Breast epithelium (tissue), 4 donors: Measurements from ENCODE around the gene ADCY2. TPM values are rescaled to one million over a fixed set of nuclear protein-coding genes. Genes with fewer than 3 reads are reported as not detected.

Experiments
- DNase-seq, 2 donors: peaks; one replicate each; pipeline ENCODE4 v3.0.0-alpha.2; 2019; ENCODE audit warnings: low spot score in 2 of 2
- H3K27ac ChIP-seq, 2 donors: fragments of 200-600 bp; sonication (generic) in 1 of 2; one replicate each; pipeline ENCODE4 v1.5.1; 2016 to 2019; ENCODE audit warnings: mild to moderate bottlenecking in 1 of 2
- H3K27me3 ChIP-seq, 2 donors: fragments of 200-600 bp; sonication (generic) in 1 of 2; one replicate each; pipeline versions ENCODE4 v1.5.1 to v1.6.0; 2017 to 2019; ENCODE audit warnings: control low read depth in 1 of 2, mild to moderate bottlenecking in 1 of 2
- H3K36me3 ChIP-seq: fragments of 200-600 bp; one replicate; pipeline ENCODE4 v1.5.1; 2019
- H3K4me1 ChIP-seq, 2 donors: fragments of 200-600 bp; sonication (generic); one replicate each; pipeline ENCODE4 v1.5.1; 2016 to 2019; ENCODE audit warnings: control low read depth in 1 of 2
- H3K4me3 ChIP-seq, 3 donors: fragments of 200-600 bp; sonication (generic); 1 replicate in 2 of 3; 2 replicates in 1 of 3; pipeline ENCODE4 v1.5.1; 2016 to 2019; ENCODE audit warnings: mild to moderate bottlenecking in 3 of 3, moderate library complexity in 2 of 3
- H3K9me3 ChIP-seq, 2 donors: fragments of 200-600 bp; sonication (generic) in 1 of 2; one replicate each; pipeline ENCODE4 v1.5.1; 2016 to 2019; ENCODE audit warnings: control low read depth in 1 of 2
- CTCF ChIP-seq, 3 donors: fragments of 450-650 bp; IDR thresholded peaks; one replicate each; pipeline ENCODE4 v1.5.1; 2016 to 2017; ENCODE audit warnings: antibody characterized with exemption in 3 of 3, mild to moderate bottlenecking in 3 of 3, moderate library complexity in 3 of 3
- POLR2A ChIP-seq: fragments of 450-650 bp; IDR thresholded peaks from one replicate; pipeline ENCODE4 v1.6.1; 2016; ENCODE audit warnings: antibody characterized with exemption, mild to moderate bottlenecking, moderate library complexity
- POLR2AphosphoS5 ChIP-seq, 3 donors: sonication (generic); formaldehyde crosslinking; IDR thresholded peaks; one replicate each; pipeline ENCODE4 v1.6.1; 2017; ENCODE audit warnings: antibody characterized with exemption in 3 of 3
- intact Hi-C: fragments of 100-400 bp; cut with DNase I; formaldehyde crosslinking; loops from one replicate; pipeline ENCODE4 v1.15.1; 2023; ENCODE audit warnings: low total_unique reads
- total RNA-seq, 3 donors: library from RNA; depleted of rRNA; stranded (reverse); fragments of >200 nt; gene quantifications; one replicate each; pipeline ENCODE4 v1.1.0, GENCODE V29; 2016

The ADCY2 gene
- total RNA-seq, 3 donors from 2014 or later, result 3.8 to 30.1 (median 4.9) TPM

- Histone ChIP-seq H3K27ac (no peak overlapping the region), H3K36me3 (no peaks in the 10 kb centered on the region), H3K9me3 (no peaks in the 10 kb centered on the region), H3K4me3 (no peak overlapping the region), H3K4me1 (no peaks in the 10 kb centered on the region), H3K27me3 (no peaks in the 10 kb centered on the region)
- TF ChIP-seq CTCF (IDR thresholded peaks at IDR 0.05), result no peak
- no peak for TF ChIP-seq POLR2AphosphoS5 (IDR thresholded peaks at IDR 0.05)
- intact Hi-C loops, result no loop called here
- no peak for DNase-seq
These were observed 19.9 kb downstream of the ADCY2 start for GRCh38 chr5:7415587-7416535.

GRCh38 chr5:7418276-7418675 lies 22.3 kb downstream of the ADCY2 start:
- DNase-seq, result no peak
- H3K27ac ChIP-seq, result no peak overlapping the region
- no peaks in the 10 kb centered on the region for H3K9me3 ChIP-seq
- H3K27me3 ChIP-seq, result no peaks in the 10 kb centered on the region
- H3K4me1 ChIP-seq, result no peaks in the 10 kb centered on the region
- no peaks in the 10 kb centered on the region for H3K36me3 ChIP-seq
- intact Hi-C loops, result no loop called here
- no peak overlapping the region for H3K4me3 ChIP-seq
- no peak for TF ChIP-seq POLR2AphosphoS5 (IDR thresholded peaks at IDR 0.05)
- TF ChIP-seq POLR2A, result no peak
- TF ChIP-seq CTCF (IDR thresholded peaks at IDR 0.05), result no peak

- no peak overlapping the region for H3K27ac ChIP-seq
- H3K27me3 ChIP-seq, result no peaks in the 10 kb centered on the region
- H3K36me3 ChIP-seq, result no peaks in the 10 kb centered on the region
- H3K4me1 ChIP-seq, result no peaks in the 10 kb centered on the region
- intact Hi-C loops, result no loop called here
- H3K4me3 ChIP-seq, result no peak overlapping the region
- H3K9me3 ChIP-seq, result no peaks in the 10 kb centered on the region
- DNase-seq, result no peak
- TF ChIP-seq CTCF (IDR thresholded peaks at IDR 0.05) (no peak), POLR2A (no peak), POLR2AphosphoS5 (IDR thresholded peaks at IDR 0.05) (no peak)
These were observed 23.4 kb downstream of the ADCY2 start for GRCh38 chr5:7419367-7419766.

GRCh38 chr5:7419846-7420245 lies 23.9 kb downstream of the ADCY2 start:
- Histone ChIP-seq H3K4me3 (no peak overlapping the region), H3K27ac (no peak overlapping the region), H3K4me1 (no peaks in the 10 kb centered on the region), H3K9me3 (no peaks in the 10 kb centered on the region), H3K36me3 (no peaks in the 10 kb centered on the region), H3K27me3 (no peaks in the 10 kb centered on the region)
- intact Hi-C loops, result loop anchor here (10.0 kb wide), 1 partner anchor 235 kb away; no protein-coding TSS in a partner anchor
- TF ChIP-seq CTCF (IDR thresholded peaks at IDR 0.05) (no peak), POLR2AphosphoS5 (IDR thresholded peaks at IDR 0.05) (no peak)
- no peak for DNase-seq

GRCh38 chr5:7420510-7421280 lies 24.8 kb downstream of the ADCY2 start:
- intact Hi-C loops, result loop anchor here (10.0 kb wide), 1 partner anchor 234 kb away; no protein-coding TSS in a partner anchor
- Histone ChIP-seq H3K27me3 (no peaks in the 10 kb centered on the region), H3K4me3 (no peak overlapping the region), H3K36me3 (no peaks in the 10 kb centered on the region), H3K9me3 (no peaks in the 10 kb centered on the region), H3K4me1 (no peaks in the 10 kb centered on the region), H3K27ac (no peak overlapping the region)
- no peak for TF ChIP-seq CTCF (IDR thresholded peaks at IDR 0.05)
- no peak for TF ChIP-seq POLR2AphosphoS5 (IDR thresholded peaks at IDR 0.05)
- no peak for TF ChIP-seq POLR2A
- no peak for DNase-seq
